A204.1 (cell line): ENCODE results near the gene LCE2B.
A peak's percentile ranks its signal among the peaks of the same experiment; 100 is the strongest.
"Not testable (repeated sequence)": the region's sequence is repeated elsewhere in the genome, so short reads cannot be mapped to it uniquely, and the experiment has no call there.

Experiments used
- FAIRE-seq: peaks from 2 replicates; lab custom pipeline; 2012; peaks lifted over from hg19 to GRCh38; lab: Jason Lieb, UNC

The LCE2B gene, protein sequence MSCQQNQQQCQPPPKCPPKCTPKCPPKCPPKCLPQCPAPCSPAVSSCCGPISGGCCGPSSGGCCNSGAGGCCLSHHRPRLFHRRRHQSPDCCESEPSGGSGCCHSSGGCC

DNA sequence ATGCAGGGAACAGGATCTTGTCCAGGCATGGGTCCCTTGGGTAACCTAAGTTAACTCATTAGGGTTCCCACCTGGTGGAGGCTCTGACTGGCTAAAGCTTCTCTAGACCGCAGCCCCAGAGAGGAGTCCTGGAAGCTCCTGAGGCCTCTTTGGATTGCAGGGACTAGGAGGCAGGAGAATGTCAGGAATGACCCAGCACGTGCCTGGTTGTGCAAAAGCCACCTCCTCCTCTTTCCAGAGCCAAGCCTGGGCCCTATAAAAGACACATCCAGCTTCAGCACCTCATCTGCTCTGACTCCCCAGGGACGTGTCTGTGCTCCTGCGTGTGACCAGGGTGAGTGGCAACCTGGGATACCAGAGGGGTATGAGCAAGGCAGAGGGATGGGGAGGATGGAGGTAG, at the start of gene LCE2B:
LCE2B (plus strand) TSS at position 301 of the 400 bp plus-strand sequence. CDS start 721 bp downstream, outside the sequence.
- FAIRE-seq, result not testable (repeated sequence)

- FAIRE-seq, result no peak
Measured at GRCh38 chr1:152640351-152640750, 45.6 kb upstream of the LCE2B start.

DNA sequence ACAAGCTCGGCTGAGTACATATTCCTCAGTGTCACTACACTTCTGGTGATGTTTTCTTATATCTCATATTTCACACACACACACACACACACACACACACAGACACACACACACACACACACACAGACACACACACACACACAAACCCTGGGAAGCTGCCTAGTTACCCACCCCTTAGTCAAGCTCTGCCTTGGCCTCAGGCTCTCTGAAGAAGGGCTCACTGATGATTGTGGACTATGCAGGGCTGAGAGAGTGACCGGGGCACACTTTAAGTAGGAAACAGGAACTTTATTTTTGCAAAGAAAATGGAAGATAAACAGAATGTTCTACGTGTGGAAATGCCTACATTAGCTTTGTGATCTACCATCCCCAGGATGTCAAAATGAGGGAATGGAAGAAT, 42.0 kb upstream of the LCE2B start:
- no peak for FAIRE-seq

GRCh38 chr1:152645146-152645545, 40.8 kb upstream of the LCE2B start:
- FAIRE-seq, result no peak

GRCh38 chr1:152646656-152647055, 39.3 kb upstream of the LCE2B start:
- FAIRE-seq, result no peak

GRCh38 chr1:152654110-152654509, 31.8 kb upstream of the LCE2B start:
- FAIRE-seq, result peak; percentile 53

DNA sequence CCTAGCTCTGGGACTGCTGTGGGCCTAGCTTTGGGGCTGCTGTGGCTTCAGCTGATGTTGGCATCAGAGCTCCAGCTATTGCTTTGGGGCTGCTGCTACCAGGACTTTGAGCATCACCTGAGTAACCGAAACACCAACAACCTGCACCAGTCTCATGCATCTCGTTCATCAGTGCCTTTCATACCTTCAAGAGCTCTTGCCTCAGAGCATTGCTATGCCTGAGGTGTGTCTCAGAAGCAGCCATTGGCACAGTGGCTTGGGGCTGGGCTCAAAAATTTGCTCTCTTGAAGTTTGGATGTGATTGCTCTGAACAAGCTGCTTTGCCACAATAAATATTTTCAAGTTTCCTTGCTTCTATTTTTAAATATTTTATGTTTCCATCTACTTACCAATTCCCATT, 29.5 kb upstream of the LCE2B start:
- no peak for FAIRE-seq

DNA sequence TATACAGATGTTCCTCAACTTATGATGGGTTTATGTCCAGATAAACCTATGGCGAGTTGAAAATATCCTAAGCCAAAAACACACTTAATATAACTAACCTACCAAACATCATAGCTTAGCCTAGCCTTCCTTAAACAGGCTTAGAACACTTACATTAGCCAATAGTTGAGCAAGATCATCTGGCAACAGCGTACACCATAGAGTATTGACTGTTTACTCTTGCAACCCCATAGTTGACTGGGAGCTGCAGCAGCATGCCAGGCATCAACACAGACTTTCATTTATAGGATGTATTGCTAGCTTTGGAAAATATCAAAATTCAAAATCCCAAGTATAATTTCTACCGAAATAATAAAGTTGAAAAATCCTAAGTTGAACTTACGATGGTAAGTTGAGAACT, 28.2 kb upstream of the LCE2B start:
- FAIRE-seq, result no peak

DNA sequence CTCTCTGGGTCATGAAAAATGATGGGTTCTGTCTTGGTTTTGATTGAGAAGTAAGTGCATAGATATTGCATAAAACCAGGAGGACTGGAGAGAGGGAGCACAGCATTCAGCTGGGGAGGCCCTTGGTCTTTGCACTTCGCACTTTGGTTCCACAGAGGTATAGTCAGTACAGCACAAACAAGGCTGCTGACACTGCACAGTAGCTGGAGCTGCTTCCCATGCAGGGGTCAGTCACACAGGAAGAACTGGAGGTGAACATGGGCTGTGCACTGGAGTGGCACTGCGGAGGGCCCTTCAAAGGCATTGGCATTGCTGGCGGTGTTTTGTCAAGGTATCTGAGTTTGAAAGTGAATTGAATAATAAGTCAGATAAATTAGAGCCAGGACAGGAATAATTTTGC, 27.3 kb upstream of the LCE2B start:
- no peak for FAIRE-seq

- no peak for FAIRE-seq
Measured at GRCh38 chr1:152663098-152663497, 22.8 kb upstream of the LCE2B start, which contains the start of gene LCE2D. LCE2D (plus strand) TSS chr1:152663380; CDS start chr1:152664106, 726 bp downstream.

- FAIRE-seq, result not testable (repeated sequence)
Measured at GRCh38 chr1:152666171-152666570, 19.8 kb upstream of the LCE2B start.

- FAIRE-seq, result no peak
Measured at GRCh38 chr1:152667648-152668047, 18.3 kb upstream of the LCE2B start.

DNA sequence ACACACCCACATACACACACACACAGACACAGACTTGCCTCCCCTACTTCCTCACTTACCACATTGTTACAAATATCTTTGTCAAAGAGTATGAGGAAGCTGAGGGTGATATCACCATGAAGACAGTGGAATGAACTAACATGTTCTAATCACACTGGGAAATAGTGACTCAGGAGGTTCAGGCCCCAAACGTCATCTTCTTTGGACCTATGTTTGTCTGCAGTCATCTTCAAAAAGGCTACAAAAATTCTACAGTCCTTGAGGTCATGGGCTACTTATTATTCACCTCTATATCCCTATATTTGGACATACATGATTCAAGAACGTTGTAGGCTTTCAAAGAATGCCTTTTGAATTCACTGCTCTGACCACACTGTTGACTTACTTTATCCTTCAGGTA, 12.9 kb upstream of the LCE2B start:
- FAIRE-seq, result no peak

DNA sequence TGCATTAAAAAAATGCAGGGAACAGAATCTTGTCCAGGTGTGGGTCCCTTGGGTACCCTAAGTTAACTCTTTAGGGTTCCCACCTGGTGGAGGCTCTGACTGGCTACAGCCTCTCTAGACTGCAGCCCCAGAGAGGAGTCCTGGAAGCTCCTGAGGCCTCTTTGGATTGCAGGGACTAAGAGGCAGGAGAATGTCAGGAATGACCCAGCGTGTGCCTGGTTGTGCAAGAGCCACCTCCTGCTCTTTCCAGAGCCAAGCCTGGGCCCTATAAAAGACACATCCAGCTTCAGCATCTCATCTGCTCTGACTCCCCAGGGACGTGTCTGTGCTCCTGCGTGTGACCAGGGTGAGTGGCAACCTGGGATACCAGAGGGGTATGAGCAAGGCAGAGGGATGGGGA, 10.9 kb upstream of the LCE2B start, which contains the start of gene LCE2C:
LCE2C (plus strand) TSS at position 297 of the 400 bp plus-strand sequence. CDS start 737 bp downstream, outside the sequence.
- FAIRE-seq, result not testable (repeated sequence)

GRCh38 chr1:152679459-152679858, 6.5 kb upstream of the LCE2B start:
- FAIRE-seq, result no peak

DNA sequence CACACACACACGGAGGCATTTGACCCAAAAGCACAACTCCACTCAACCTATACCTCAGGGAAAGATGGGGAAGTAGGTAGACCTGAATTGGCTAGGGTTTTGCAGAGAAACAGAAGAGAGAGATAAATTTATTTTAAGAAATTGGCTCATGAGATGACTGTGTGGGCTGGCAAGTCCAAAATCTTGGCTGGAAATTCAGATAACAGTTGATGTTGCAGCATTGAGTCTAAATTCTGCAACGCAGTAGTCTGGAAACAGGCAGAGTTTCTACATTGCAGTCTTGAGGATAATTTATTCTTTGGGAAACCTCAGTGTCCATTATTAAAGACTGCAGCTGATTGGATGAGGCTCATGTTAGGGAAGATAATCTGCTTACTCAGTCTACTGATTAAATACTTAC, 4.3 kb upstream of the LCE2B start:
- FAIRE-seq, result no peak

- no peak for FAIRE-seq
Measured at GRCh38 chr1:152683846-152684245, 2.1 kb upstream of the LCE2B start.

- no peak for FAIRE-seq
Measured at GRCh38 chr1:152697701-152698600, 12.0 kb downstream of the LCE2B start, which contains the start of gene LCE2A. LCE2A (plus strand) TSS chr1:152698345; CDS start chr1:152698902, 557 bp downstream.

- no peak for FAIRE-seq
Measured at GRCh38 chr1:152699746-152700145, 13.8 kb downstream of the LCE2B start.

GRCh38 chr1:152707860-152708259, 21.9 kb downstream of the LCE2B start, which contains the start of gene LCE4A:
LCE4A (plus strand) TSS chr1:152708160; CDS start chr1:152709076, 916 bp downstream.
- FAIRE-seq, result no peak

DNA sequence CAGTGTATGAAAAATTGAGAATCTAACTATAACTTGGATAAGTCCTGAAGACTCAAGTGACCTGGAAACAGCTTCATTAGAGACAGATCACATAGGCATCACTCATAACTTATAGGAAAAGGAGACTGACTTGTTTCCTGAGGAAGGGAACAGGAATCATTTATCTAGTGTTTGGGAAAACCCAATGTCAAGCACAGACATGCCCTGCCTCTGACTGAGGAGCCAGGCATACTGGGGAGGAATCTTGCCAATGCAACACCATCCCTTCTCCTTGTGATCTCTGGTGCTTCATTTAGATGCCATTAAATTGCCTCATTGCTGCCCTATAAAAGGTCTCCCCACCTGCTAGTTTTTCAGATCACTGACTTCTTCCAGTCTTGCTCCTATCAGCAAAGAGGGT, 32.3 kb downstream of the LCE2B start:
- FAIRE-seq, result no peak

- no peak for FAIRE-seq
Measured at GRCh38 chr1:152725261-152725660, 39.3 kb downstream of the LCE2B start.

GRCh38 chr1:152728986-152729385, 43.1 kb downstream of the LCE2B start:
- no peak for FAIRE-seq
